NCI-H2029 (cell line): Measurements from ENCODE around the gene COQ8B.

Experiments used
- DNase-seq: peaks from one replicate; lab custom pipeline; 2025; lab: John Stamatoyannopoulos, UW

The COQ8B gene

GRCh38 chr19:40717880-40718773, 1.4 kb upstream of the COQ8B start:
- no peak for DNase-seq

DNA sequence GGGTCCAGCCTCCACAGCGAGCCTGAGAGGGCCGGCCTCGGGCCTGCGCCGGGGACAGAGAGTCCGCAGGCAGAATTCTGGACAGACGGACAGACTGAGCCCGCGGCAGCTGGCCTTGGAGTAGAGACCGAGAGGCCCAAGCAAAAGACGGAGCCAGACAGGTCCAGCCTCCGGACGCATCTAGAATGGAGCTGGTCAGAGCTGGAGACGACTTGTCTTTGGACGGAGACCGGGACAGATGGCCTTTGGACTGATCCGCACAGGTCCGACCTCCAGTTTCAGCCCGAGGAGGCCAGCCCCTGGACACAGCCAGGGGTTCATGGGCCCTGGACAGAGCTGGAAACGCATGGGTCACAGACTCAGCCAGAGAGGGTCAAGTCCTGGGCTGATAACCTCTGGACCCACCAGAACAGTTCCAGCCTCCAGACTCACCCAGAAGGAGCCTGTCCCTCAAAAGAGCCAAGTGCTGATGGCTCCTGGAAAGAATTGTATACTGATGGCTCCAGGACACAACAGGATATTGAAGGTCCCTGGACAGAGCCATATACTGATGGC, 716 bp upstream of the COQ8B start:
- no peak for DNase-seq

- no peak for DNase-seq
Measured at GRCh38 chr19:40716031-40716481, 630 bp downstream of the COQ8B start.

DNA sequence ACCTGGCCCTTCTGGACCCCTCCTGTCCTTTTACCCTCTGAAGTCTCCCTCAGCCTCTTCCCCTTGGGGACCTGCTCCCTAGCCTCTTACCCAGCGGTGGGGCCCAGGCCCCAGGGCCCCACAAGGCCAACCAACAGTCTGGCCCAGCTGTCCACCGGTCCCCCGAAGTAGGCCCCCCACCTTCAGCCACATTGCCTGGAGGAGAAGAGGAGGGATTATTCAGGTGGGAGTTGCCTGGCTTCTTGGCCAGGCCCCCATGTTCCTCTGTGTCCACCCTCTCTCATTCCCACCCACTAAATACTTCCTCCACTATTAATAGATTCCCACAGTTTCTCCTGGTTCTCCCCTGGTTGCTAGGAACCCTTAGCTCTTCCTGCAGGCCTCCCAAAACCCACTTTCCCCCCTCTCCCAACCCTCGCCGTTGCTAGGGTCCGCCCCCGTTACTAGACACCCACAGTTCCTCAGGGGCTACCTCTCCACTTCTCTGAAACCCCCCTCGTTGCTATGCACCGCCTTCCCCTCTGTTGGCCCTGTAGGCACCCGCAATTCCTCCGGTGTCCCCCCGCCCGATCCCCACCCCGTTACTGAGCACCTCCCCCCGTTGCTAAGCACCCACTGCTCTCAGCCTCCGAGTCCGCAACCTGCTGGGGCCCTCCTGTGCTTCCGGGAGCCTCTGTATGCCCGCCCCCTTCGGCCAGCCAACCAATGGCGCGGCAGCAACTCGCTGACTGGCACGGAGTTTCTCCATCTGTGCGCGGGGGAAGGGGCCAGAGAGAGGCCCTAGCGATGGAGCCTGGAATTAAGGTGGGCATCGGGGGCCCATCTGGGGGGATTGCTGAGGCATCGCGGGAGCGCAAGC, 2.0 kb downstream of the COQ8B start:
- DNase-seq: peak; percentile 80

DNA sequence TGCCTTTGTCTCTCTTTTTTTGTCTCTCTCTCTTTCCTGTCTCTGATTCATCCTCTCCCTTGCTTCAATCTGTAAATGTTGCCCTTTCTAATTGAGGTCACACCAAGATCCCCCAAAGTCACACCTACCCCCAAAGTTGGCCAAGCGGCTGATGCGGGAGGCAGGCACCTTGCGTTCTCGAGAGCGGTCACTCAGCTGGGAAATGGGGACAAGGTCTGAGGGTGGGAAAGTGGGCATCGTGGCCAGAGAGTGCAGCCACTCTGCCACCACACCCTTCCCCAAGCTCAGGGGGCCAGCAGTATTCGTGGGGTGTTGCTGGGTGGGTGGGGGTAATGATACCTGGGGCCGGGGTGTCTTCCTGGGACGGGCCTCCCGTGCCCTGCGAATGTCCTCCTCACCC, 2.7 kb downstream of the COQ8B start:
- no peak for DNase-seq

DNA sequence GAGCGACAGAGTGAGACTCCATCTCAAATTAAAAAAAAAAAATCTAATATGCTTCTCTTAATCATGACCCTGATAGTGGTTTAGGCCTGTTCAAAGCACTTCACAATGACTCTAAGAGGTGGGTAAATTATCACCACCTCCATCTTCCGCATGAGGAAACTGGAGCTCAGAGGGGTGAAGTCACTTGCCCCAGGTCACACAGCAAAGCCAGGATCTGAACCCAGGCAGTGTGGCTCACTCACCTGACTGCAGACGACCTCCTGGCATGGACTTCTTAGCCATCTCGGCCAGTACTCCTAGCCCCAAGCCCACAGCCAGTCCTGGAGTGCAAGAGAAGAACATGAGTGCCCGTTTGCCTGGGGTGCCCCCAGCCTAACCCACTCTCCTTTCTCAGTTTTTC, 6.9 kb downstream of the COQ8B start:
- DNase-seq: no peak

- DNase-seq: no peak
Measured at GRCh38 chr19:40707615-40708014, 9.1 kb downstream of the COQ8B start.

DNA sequence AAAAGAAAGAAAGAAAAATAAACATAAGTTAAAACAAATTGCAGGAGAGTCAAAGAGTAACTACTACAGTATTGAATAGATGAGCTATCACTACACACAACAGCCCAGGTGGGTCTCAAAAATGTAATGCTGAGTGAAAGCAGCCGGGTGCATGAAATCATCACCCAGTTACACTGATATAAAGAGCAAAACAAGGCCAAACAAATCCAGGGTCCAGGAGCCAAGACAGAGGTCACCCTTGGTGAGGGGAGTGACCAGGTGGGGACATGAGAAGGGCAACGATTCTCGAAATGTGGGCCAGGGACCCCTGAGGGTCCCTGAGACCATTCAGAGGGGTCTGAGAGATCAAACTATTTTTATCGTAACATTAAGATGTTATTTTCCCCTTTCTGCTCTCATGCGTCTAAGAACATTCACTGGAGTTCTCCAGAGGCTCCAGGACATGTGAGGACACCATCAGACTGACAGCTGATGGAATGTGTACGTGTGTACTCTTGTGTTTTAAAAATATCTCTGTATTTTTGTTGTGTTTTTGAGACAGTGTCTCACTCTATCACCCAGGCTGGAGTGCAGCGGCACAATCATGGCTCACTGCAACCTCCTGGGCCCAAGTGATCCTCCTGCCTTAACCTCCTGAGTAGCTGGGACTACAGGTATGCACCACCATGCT, 10.6 kb downstream of the COQ8B start:
- DNase-seq: no peak

GRCh38 chr19:40705362-40705651, 11.4 kb downstream of the COQ8B start:
- DNase-seq: no peak

DNA sequence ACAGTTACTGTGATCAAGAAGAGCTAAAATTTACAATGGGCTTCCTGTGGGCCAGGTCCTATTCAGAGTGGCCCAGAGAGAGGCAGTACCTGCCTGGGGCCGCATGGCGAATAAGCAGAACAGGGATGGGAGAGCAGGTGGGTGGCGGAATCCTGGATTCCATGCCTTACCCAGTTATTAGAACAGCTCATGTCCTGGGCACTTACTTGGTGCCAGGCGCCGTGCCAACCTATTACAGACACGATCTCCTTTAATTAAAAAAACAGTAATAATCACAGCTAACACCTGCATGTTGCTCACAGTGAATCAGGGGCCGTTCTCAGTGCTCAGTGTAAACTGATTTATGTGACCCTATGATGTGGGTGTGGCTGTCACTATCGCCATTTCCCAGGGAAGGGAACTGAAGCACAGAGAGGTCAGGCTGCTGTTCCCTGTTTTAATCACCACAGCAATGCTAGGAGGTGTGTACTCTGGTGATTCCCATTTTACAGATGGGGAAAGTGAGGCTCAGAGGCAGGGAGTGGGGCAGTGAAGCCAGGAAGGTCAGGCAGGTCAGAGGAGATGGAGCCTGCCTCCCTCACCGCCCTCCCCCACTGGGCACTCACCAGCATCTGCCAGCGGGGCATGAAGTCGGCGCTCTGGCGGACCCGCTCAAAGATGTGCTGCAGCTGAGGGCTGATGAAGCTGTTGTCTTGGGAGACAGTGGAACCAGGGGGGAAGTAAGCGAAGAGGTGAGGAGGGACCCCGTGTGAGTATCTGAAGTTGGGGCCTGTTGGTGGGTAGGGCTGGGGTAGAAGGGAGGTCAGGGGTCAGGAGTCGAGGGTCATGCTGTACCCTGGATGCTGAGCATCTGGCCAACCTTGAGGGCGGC, 12.0 kb downstream of the COQ8B start:
- no peak for DNase-seq

- no peak for DNase-seq
Measured at GRCh38 chr19:40703029-40703755, 13.5 kb downstream of the COQ8B start.

- no peak for DNase-seq
Measured at GRCh38 chr19:40702337-40703012, 14.2 kb downstream of the COQ8B start.

GRCh38 chr19:40701758-40702157, 14.9 kb downstream of the COQ8B start:
- DNase-seq: no peak

GRCh38 chr19:40700083-40700482, 16.6 kb downstream of the COQ8B start:
- no peak for DNase-seq

DNA sequence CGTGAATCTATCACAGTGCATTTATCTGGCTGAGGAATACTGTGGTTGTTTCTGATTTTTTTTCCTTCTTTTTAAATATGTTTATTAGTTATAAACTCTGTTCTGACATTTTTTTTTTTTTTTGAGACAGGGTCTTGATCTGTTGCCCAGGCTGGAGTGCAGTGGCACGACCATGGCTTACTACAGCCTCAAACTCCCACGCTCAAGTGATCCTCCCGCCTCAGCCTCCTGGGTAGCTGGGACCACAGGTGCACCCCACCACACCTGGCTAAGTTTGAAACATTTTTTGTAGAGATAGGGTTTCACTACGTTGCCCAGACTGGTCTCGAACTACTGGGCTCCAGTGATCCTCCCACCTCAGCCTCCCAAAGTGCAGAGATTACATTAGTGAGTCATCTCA, 19.7 kb downstream of the COQ8B start:
- no peak for DNase-seq

GRCh38 chr19:40695881-40696280, 20.8 kb downstream of the COQ8B start:
- DNase-seq: no peak

DNA sequence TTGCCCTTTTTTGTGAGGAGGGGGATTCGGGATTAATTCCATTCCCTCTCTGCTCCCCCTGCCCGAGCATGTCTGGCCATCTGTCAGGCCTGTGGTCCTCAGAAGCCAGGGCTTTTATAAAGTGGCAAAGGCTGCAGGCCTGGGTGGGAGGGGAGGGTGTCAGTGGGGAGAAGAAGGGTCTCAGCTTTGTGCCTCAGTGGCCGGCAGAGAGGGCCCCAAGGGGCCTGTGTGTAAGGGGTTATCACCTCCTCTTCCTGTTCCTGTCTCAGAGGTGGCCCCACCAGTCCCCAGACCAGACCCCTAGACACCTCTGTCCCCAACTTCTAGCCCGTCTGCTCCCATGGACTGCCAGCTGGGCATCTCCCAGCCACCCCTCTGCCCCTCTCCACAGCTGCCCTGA, 22.8 kb downstream of the COQ8B start:
- no peak for DNase-seq

DNA sequence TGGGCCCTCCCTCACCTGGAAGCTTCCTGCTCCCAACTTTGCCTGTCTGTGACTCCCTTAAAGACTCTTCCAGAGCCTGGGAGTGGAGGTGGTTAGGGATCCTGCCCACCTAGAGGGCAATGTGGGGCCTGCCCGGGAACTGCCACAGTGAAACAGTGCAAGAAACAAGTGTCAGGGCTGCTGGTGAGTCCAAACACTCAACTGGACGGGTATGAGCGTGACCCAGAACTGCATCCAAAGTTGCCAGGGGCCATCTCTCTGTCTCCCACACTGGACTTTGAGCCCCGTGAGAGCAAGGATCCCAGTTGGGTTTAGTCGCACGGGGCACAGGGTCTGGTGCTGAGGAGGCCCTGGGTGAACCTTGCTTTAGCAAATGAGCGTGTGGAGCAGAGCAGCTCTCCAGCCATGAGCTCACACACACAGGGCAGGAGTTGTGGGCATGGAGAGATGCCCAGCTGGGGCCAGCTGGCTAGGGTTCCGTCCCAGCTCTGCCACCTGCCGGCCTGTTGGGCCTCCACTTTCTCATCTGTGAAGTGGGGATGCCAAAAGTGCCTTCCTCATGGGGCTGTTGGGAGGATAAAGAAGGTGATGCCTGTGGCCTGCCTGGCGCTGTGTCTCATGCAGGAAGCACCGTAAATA, 23.4 kb downstream of the COQ8B start:
- no peak for DNase-seq

DNA sequence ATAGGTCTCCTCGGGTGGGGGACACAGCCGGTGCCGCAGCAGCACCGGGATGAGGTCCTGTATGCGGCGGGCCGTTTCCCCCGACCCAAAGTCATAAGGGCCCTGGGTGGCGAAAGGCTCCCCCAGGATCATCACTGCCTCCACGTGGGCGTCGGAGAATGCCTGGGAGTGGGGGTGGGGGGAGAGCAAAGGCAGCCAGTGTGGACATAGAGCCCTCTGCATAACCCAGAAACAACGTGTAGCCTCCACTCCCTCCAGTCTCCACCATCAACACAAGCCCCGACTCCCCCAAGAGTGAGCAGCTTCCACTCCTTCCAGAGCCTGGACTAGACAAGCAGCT, 24.5 kb downstream of the COQ8B start:
- DNase-seq: no peak
